Measurements from ENCODE around the gene TRIM26.

Gene TRIM26

GRCh38 chr6:30147096-30147495 is 66.1 kb downstream of the TRIM26 start:
- Histone ChIP-seq H4K20me1 (ENCODE audit: control insufficient read depth, insufficient read depth, low read depth, low read length) (no peaks in the 10 kb centered on the region), H3K36me3 (ENCODE audit: control insufficient read depth, low read length) (no peaks in the 10 kb centered on the region), H3K27ac (ENCODE audit: low read depth, low read length) (no peak overlapping the region), H3F3A (ENCODE audit: control insufficient read depth, insufficient read depth) (no peaks in the 10 kb centered on the region), H3K4me1 (ENCODE audit: control insufficient read depth, low read length) (no peaks in the 10 kb centered on the region), H3K9me3 (ENCODE audit: control insufficient read depth, insufficient read depth, low read length) (no peaks in the 10 kb centered on the region), H3K4me2 (ENCODE audit: low read length) (no peak overlapping the region), H3K4me3 (ENCODE audit: low read length) (no peak overlapping the region), H3K9me2 (replicated peaks; ENCODE audit: control insufficient read depth, low read length) (no peaks in the 10 kb centered on the region), H3K79me2 (ENCODE audit: control insufficient read depth, low read length) (no peaks in the 10 kb centered on the region), H3K27me3 (ENCODE audit: control insufficient read depth, low read length) (peaks cover 33% of the 10 kb centered on the region)
- TF ChIP-seq EZH2phosphoT487 (IDR thresholded peaks at IDR 0.05; ENCODE audit: borderline replicate concordance, low read length) = no peak
- no peak for TF ChIP-seq CTCF (IDR thresholded peaks at IDR 0.05; ENCODE audit: low read depth, low read length, poor library complexity, severe bottlenecking)

GRCh38 chr6:30145818-30146217 is 67.4 kb downstream of the TRIM26 start:
- Histone ChIP-seq H3K4me3 (ENCODE audit: low read length) (no peak overlapping the region), H3K4me1 (ENCODE audit: control insufficient read depth, low read length) (no peaks in the 10 kb centered on the region), H3F3A (ENCODE audit: control insufficient read depth, insufficient read depth) (no peaks in the 10 kb centered on the region), H3K79me2 (ENCODE audit: control insufficient read depth, low read length) (no peaks in the 10 kb centered on the region), H3K9me3 (ENCODE audit: control insufficient read depth, insufficient read depth, low read length) (no peaks in the 10 kb centered on the region), H4K20me1 (ENCODE audit: control insufficient read depth, insufficient read depth, low read depth, low read length) (no peaks in the 10 kb centered on the region), H3K27ac (ENCODE audit: low read depth, low read length) (no peak overlapping the region), H3K36me3 (ENCODE audit: control insufficient read depth, low read length) (no peaks in the 10 kb centered on the region), H3K4me2 (ENCODE audit: low read length) (no peak overlapping the region), H3K27me3 (ENCODE audit: control insufficient read depth, low read length) (peaks cover 42% of the 10 kb centered on the region), H3K9me2 (replicated peaks; ENCODE audit: control insufficient read depth, low read length) (no peaks in the 10 kb centered on the region)
- TF ChIP-seq EZH2phosphoT487 (IDR thresholded peaks at IDR 0.05; ENCODE audit: borderline replicate concordance, low read length) = no peak
- no peak for TF ChIP-seq CTCF (IDR thresholded peaks at IDR 0.05; ENCODE audit: low read depth, low read length, poor library complexity, severe bottlenecking)

GRCh38 chr6:30144811-30145210 is 68.4 kb downstream of the TRIM26 start:
- TF ChIP-seq EZH2phosphoT487 (IDR thresholded peaks at IDR 0.05; ENCODE audit: borderline replicate concordance, low read length) = no peak
- no peak overlapping the region for H3K4me3 ChIP-seq (ENCODE audit: low read length)
- no peaks in the 10 kb centered on the region for H3K79me2 ChIP-seq (ENCODE audit: control insufficient read depth, low read length)
- no peaks in the 10 kb centered on the region for H3K36me3 ChIP-seq (ENCODE audit: control insufficient read depth, low read length)
- H3K4me1 ChIP-seq (ENCODE audit: control insufficient read depth, low read length) = no peaks in the 10 kb centered on the region
- no peaks in the 10 kb centered on the region for H3K9me3 ChIP-seq (ENCODE audit: control insufficient read depth, insufficient read depth, low read length)
- H4K20me1 ChIP-seq (ENCODE audit: control insufficient read depth, insufficient read depth, low read depth, low read length) = no peaks in the 10 kb centered on the region
- peaks cover 42% of the 10 kb centered on the region for H3K27me3 ChIP-seq (ENCODE audit: control insufficient read depth, low read length)
- no peaks in the 10 kb centered on the region for H3K9me2 ChIP-seq (replicated peaks; ENCODE audit: control insufficient read depth, low read length)
- H3K4me2 ChIP-seq (ENCODE audit: low read length) = no peak overlapping the region
- H3F3A ChIP-seq (ENCODE audit: control insufficient read depth, insufficient read depth) = no peaks in the 10 kb centered on the region
- H3K27ac ChIP-seq (ENCODE audit: low read depth, low read length) = no peak overlapping the region

- TF ChIP-seq EZH2phosphoT487 (IDR thresholded peaks at IDR 0.05; ENCODE audit: borderline replicate concordance, low read length) (no peak), CTCF (IDR thresholded peaks at IDR 0.05; ENCODE audit: low read depth, low read length, poor library complexity, severe bottlenecking) (no peak)
- no peaks in the 10 kb centered on the region for H3K4me1 ChIP-seq (ENCODE audit: control insufficient read depth, low read length)
Observed at GRCh38 chr6:30143780-30144179, 69.4 kb downstream of the TRIM26 start.

More at GRCh38 chr6:30143780-30144179, 69.4 kb downstream of the TRIM26 start:
- peaks cover 45% of the 10 kb centered on the region for H3K27me3 ChIP-seq (ENCODE audit: control insufficient read depth, low read length)
- H4K20me1 ChIP-seq (ENCODE audit: control insufficient read depth, insufficient read depth, low read depth, low read length) = no peaks in the 10 kb centered on the region
- no peaks in the 10 kb centered on the region for H3K9me3 ChIP-seq (ENCODE audit: control insufficient read depth, insufficient read depth, low read length)
- H3K27ac ChIP-seq (ENCODE audit: low read depth, low read length) = no peak overlapping the region
- no peak overlapping the region for H3K4me2 ChIP-seq (ENCODE audit: low read length)
- no peaks in the 10 kb centered on the region for H3K9me2 ChIP-seq (replicated peaks; ENCODE audit: control insufficient read depth, low read length)
- H3F3A ChIP-seq (ENCODE audit: control insufficient read depth, insufficient read depth) = no peaks in the 10 kb centered on the region
- H3K4me3 ChIP-seq (ENCODE audit: low read length) = no peak overlapping the region
- H3K79me2 ChIP-seq (ENCODE audit: control insufficient read depth, low read length) = no peaks in the 10 kb centered on the region
- no peaks in the 10 kb centered on the region for H3K36me3 ChIP-seq (ENCODE audit: control insufficient read depth, low read length)

Measured in DOHH2 (cell line).